GM21390 (cell line): ENCODE measurements around the gene CD82.
"Not testable (repeated sequence)": the region's sequence is repeated elsewhere in the genome, so short reads cannot be mapped to it uniquely, and the experiment has no call there.

Experiments
- ATAC-seq: cut with Tn5 transposase; IDR thresholded peaks from one replicate; pipeline ENCODE4 v1.9.1; 2021; ENCODE audit not compliant: unreplicated experiment

CD82 gene

GRCh38 chr11:44628730-44629700, 63.6 kb downstream of the CD82 start:
- ATAC-seq: peak; percentile 17

- no peak for ATAC-seq
These were observed 64.4 kb downstream of the CD82 start for GRCh38 chr11:44629732-44630345.

GRCh38 chr11:44630511-44631210, 65.2 kb downstream of the CD82 start:
- no peak for ATAC-seq

- no peak for ATAC-seq
These were observed 66.4 kb downstream of the CD82 start for GRCh38 chr11:44631831-44632230.

GRCh38 chr11:44632466-44633123, 67.1 kb downstream of the CD82 start:
- ATAC-seq: no peak

DNA sequence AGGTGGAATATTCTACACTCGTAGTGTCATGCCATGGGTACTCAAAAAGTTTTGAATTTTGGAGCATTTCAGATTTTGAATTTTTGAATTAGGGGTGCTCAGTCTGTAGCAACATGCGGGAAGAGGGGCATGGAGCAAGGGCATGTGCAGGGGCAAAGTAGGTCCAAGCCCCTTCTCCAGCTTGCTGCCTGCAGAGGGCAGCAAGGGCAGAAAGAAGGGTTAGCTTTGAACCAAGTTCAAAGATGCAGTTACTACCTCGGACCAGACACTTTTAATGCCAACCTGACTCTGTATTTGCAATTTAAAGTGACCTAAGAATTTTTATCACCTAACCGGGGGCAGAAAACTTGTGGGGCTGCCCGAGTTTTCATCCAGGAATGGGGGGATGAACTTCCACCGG, 68.2 kb downstream of the CD82 start:
- ATAC-seq: no peak

- no peak for ATAC-seq
These were observed 69.2 kb downstream of the CD82 start for GRCh38 chr11:44634401-44635281.

GRCh38 chr11:44637487-44637886, 72.0 kb downstream of the CD82 start:
- ATAC-seq: no peak

DNA sequence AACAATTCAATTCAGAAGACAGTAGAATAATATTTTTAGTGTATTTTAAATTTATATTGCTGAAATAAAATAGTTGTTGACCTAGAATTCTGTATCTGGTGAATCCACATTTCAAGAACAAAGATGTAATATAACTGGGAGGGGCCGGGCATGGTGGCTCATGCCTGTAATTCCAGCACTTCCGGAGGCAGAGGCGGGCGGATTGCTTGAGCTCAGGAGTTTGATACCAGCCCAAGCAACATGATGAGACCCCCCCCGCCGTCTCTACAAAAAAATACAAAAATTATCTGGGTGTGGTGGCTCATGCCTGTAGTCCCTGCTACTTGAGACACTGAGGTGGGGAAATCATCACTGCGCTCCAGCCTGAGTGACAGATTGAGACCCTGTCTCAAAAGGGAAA, 72.6 kb downstream of the CD82 start:
- ATAC-seq: no peak

GRCh38 chr11:44643217-44643616, 77.8 kb downstream of the CD82 start:
- ATAC-seq: no peak

DNA sequence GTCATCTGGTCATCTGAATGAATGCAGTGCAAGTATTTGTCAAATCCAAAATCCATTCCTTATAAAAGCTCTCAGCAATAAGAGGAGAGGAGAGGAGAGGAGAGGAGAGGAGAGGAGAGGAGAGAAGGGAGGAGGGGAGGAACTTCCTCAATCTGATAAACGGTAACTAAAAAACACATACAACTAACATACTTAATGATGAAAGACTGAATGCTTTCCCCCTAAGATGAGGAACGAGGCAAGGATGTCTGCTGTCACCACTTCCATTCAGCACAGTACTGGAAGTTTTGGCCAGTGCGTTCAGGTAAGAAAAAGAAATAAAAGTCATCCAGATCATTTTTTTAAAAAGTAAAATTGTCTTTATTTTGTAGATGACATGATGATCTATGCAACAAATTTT, 80.4 kb downstream of the CD82 start:
- no peak for ATAC-seq

GRCh38 chr11:44647255-44647955, 81.9 kb downstream of the CD82 start:
- ATAC-seq: not testable (repeated sequence)

- no peak for ATAC-seq
These were observed 82.6 kb downstream of the CD82 start for GRCh38 chr11:44648109-44648508.

DNA sequence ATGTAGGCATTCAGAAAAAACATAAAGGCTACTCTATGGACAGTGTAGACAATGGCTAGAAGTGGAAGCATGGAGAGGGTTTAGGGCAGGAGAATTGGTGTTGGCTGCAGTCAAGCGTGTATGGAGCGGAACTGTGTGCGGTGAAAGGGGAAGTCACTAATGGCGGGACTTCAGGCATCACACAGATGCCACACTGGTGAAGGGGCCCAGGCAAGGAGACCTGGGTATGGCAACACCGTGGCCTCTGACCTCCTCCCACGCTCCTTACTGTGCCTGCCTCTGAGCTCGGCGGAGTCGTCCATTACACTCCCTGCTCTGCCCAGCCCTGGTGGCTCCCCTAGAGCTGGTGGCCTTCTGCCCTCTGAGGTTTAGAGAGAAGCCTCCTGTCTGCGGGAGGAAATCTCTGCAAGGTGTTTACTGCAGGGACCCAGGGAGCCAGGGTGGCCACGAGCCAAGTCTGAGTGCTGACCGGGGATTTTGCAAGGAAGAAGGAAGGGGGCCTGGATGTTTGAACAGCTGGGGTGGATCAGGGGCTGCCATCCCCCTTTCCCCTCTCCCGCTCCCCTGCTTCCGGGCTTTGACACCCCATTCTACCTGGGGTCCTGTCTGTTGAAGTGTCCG, 86.2 kb downstream of the CD82 start:
- no peak for ATAC-seq

- no peak for ATAC-seq
These were observed 87.6 kb downstream of the CD82 start for GRCh38 chr11:44652901-44653644.

DNA sequence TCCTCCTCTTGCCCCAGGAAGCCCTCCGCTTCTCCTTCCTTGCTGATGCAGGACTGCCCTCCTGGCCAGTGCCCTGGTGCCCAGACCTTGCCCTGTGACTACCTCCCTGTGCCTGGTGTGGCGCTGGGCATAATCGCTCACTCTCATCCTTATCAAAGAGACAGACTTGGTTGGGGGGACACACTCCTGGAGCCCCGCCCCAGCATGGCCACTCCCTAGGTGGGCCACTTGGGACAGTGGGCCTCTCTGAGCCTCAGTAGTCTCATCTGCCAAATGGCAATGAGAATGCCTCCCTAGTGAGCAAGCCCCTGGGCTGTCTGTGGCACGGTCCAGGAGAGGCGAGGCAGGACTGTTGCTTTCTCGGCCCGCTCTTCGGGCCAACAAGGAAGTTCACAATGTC, 88.6 kb downstream of the CD82 start:
- no peak for ATAC-seq

DNA sequence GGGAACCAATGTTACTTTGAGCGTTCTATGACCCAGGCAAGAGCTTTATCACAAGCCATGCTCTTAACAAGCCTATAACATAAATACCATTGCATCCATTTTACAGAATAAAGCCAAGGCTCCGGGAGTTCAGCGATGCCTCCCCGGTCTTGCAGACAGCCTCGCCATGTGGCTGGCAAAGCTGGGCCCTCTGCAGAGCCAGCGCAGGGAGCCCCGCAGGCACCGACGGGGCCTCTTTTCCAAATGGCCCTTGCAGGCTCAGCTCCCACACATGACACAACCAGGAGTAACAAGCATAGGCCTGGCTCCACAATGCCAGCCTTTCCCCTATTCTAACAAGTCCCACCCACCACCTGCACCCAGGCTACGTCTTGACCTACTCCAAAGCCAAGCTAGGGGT, 89.1 kb downstream of the CD82 start:
- no peak for ATAC-seq

DNA sequence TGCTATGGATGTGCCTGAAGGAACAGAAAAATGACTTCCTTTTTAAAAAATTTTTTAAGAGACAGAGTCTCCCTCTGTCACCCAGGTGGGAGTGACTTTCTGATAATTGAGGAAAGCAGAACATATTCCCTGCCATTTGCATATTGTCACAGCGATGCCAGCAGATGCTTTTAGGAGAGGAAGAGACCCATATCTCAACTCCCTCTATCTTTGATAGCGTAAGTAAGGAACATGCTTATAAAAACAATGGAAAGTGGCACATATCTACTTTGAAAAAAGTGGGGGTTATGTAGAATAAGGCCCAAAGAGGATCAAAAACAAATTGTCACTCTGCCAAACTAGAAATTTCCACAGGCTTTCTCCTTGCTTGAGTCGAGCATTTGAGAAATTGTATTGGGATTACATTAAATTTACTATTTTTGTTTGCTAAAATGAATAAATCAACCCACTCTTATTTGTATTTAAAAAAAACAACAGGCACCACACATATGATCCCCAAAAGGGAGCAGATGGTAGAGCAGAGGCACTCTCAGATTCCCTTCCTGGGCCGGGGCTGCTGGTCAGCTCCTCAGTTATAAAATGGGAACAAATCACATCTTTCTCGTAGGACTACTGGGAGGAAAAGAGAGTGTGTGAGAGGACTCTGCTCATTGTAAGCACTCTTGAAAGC, 92.5 kb downstream of the CD82 start:
- ATAC-seq: no peak
